HEK293 (cell line): ENCODE measurements around the gene KIFC1.

ENCODE experiments used
- CTCF ChIP-seq: fragments of 450-650 bp; formaldehyde crosslinking; IDR thresholded peaks from 2 replicates; pipeline ENCODE4 v1.5.1; 2016; ENCODE audit warnings: missing biosample characterization, missing genetic modification characterization
- HOXD13 ChIP-seq: sonication (generic); formaldehyde crosslinking; IDR thresholded peaks from 2 replicates; pipeline ENCODE4 v1.8.0; 2022; ENCODE audit warnings: missing genetic modification reagents, borderline replicate concordance
- KLF9 ChIP-seq: fragments of 450-650 bp; formaldehyde crosslinking; IDR thresholded peaks from 2 replicates; pipeline ENCODE4 v1.5.1; 2016; ENCODE audit warnings: missing biosample characterization, missing genetic modification characterization, low read depth
- ZNF366 ChIP-seq: fragments of 450-650 bp; formaldehyde crosslinking; conservative IDR thresholded peaks from 2 replicates; pipeline ENCODE4 v1.5.1; 2016; ENCODE audit warnings: missing biosample characterization, missing genetic modification characterization
- ZNF580 ChIP-seq: fragments of 450-650 bp; formaldehyde crosslinking; IDR thresholded peaks from 2 replicates; pipeline ENCODE4 v1.5.1; 2016; ENCODE audit warnings: missing biosample characterization, missing genetic modification characterization

- peak; percentile 98 for TF ChIP-seq HOXD13 (CRISPR knock-in tag)
- peak; percentile 70; the same call in 1 of the 2 replicates for TF ChIP-seq ZNF580 (tag by site-specific recombination)
- peak; percentile 19; the same call in 1 of the 2 replicates for TF ChIP-seq CTCF (tag by site-specific recombination)
- no peak for TF ChIP-seq KLF9 (tag by site-specific recombination)
- TF ChIP-seq ZNF366 (tag by site-specific recombination) = peak; percentile 70
Observed at GRCh38 chr6:33344701-33345697, 46.6 kb upstream of the KIFC1 start.
